Progenitor cell of endocrine pancreas (in vitro differentiated cells): Measurements from ENCODE around the gene PCYOX1L. TPM values are rescaled to one million over a fixed set of nuclear protein-coding genes. Genes with fewer than 3 reads are reported as not detected.

Source experiments
- DNase-seq: peaks from one replicate; pipeline ENCODE4 v3.0.0; 2021; ENCODE audit warnings: low spot score; ENCODE audit not compliant: unreplicated experiment
- H3K27ac Mint-ChIP-seq: 2 replicates; pipeline ENCODE4 v1.8.0; 2021; ENCODE audit warnings: mild to moderate bottlenecking, moderate library complexity, mixed read lengths
- H3K27me3 Mint-ChIP-seq: 2 replicates; pipeline ENCODE4 v1.8.0; 2021; ENCODE audit warnings: mixed read lengths
- H3K36me3 Mint-ChIP-seq: 2 replicates; pipeline ENCODE4 v1.8.0; 2022; ENCODE audit warnings: mixed read lengths; ENCODE audit not compliant: insufficient read depth
- H3K4me1 Mint-ChIP-seq: 2 replicates; pipeline ENCODE4 v1.8.0; 2021; ENCODE audit warnings: low read depth, mixed read lengths
- H3K4me3 Mint-ChIP-seq: 2 replicates; pipeline ENCODE4 v1.8.0; 2021; ENCODE audit warnings: low read depth, mild to moderate bottlenecking, moderate library complexity, mixed read lengths
- H3K9me3 Mint-ChIP-seq: 2 replicates; pipeline ENCODE4 v1.8.0; 2021; ENCODE audit warnings: low read depth, mixed read lengths
- total RNA-seq: library from RNA; stranded (reverse); gene quantifications from 2 replicates; pipeline ENCODE4 v1.2.1, GENCODE V29; 2021
- TF ChIP-seq, protein P1 (sequence below): fragments of 200-600 bp; sonication (generic); IDR thresholded peaks from one replicate; pipeline ENCODE4 v1.5.0; 2021; ENCODE audit warnings: antibody characterized with exemption, mild to moderate bottlenecking; ENCODE audit not compliant: unreplicated experiment

The PCYOX1L gene
- total RNA-seq, 1 donor from 2014 or later = 20.6 TPM

DNA sequence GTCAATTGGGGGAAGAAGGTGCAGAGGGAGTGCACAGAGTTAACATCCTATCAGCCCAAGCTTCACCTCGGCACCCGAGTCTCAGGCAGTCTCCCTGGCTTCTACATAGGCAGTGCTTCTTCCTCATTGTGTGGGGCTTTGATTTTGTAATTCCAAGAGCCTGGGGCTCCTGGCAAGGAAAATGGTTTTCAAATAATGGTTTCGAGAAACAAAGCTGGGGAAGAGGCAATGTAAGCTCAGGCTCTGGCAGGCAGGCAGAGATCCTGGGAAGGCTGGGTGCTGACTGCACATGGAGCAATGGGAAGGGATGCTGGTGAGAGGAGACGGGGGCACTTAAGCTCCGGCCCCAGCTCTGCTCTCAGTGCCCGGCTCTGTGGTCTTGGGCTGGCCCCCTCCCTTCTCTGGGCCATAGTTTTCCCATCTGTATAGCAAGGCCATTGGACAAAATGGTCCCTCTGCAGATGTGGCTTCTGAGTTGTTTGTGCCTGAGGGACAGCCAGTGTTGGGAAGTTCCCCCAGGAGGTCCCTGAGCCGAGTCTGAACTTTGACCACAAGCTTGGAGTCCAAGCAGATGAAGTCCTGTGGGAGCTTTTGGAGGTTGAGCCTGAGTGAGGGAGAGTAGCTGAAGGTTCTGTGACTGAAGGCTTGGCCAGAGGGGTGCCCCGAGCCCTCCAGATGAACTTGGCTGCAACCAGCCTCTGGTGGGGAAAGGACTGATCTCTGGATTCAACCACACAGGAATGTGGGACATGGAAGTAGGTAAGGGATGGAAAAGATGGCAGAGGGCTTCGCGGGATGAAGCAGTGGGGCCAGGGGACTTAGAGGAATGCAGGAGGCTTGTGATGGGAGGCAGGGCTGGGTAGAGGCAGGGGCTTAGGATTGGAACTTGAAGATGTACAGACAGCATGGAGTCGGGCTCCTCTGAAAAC lies 49.7 kb downstream of the PCYOX1L start:
- H3K9me3 Mint-ChIP-seq = no peaks in the 10 kb centered on the region
- no peak overlapping the region for H3K4me3 Mint-ChIP-seq
- no peaks in the 10 kb centered on the region for H3K4me1 Mint-ChIP-seq
- TF ChIP-seq, protein P1, sequence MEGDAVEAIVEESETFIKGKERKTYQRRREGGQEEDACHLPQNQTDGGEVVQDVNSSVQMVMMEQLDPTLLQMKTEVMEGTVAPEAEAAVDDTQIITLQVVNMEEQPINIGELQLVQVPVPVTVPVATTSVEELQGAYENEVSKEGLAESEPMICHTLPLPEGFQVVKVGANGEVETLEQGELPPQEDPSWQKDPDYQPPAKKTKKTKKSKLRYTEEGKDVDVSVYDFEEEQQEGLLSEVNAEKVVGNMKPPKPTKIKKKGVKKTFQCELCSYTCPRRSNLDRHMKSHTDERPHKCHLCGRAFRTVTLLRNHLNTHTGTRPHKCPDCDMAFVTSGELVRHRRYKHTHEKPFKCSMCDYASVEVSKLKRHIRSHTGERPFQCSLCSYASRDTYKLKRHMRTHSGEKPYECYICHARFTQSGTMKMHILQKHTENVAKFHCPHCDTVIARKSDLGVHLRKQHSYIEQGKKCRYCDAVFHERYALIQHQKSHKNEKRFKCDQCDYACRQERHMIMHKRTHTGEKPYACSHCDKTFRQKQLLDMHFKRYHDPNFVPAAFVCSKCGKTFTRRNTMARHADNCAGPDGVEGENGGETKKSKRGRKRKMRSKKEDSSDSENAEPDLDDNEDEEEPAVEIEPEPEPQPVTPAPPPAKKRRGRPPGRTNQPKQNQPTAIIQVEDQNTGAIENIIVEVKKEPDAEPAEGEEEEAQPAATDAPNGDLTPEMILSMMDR = no peak
- H3K27ac Mint-ChIP-seq = no peak overlapping the region
- H3K36me3 Mint-ChIP-seq = no peaks in the 10 kb centered on the region
- DNase-seq = no peak
- peaks cover 11% of the 10 kb centered on the region for H3K27me3 Mint-ChIP-seq

DNA sequence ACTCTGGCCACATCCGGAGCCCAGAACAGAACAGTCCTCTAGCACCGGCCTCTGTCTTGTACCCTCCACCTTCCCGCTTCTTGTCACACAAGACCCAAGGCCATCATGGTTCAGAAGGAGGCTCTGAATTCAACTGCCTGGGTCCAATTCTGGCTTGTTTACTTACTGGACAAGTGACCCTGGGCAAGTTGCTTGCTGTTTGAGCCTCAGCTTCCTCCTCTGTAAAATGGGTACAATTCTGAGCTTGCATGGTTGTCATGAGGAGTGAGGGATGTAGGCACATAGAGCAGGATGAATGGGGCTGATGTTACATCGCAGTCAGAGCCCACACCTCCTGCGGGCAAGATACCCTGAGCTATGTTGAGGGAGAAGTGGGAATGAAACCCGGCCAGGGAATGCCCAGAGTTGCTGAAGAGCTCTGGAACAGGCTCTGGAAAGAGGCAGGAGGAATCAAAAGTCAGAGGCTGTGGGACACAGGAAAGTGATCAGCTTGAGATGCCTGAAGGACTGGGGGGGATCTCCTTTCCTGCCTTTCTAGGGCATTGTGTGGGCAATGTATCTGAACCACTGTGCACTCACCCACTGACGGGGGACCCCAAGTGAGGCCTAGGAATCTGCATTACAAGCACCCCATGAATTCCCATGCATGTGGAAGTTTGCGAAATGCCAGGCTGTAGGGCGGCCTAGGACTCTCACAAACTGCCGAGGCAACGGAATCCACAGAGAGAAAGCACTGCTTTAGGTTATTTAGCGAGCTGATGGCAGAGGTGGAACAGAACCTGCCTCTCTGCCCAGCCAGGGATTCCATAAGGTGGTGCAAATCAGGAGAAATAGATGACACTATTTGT lies 50.6 kb downstream of the PCYOX1L start:
- TF ChIP-seq, protein P1 = no peak
- Mint-ChIP-seq H3K4me3 (no peak overlapping the region), H3K9me3 (no peaks in the 10 kb centered on the region), H3K27ac (no peak overlapping the region), H3K27me3 (peaks cover 11% of the 10 kb centered on the region), H3K4me1 (no peaks in the 10 kb centered on the region), H3K36me3 (no peaks in the 10 kb centered on the region)
- no peak for DNase-seq

DNA sequence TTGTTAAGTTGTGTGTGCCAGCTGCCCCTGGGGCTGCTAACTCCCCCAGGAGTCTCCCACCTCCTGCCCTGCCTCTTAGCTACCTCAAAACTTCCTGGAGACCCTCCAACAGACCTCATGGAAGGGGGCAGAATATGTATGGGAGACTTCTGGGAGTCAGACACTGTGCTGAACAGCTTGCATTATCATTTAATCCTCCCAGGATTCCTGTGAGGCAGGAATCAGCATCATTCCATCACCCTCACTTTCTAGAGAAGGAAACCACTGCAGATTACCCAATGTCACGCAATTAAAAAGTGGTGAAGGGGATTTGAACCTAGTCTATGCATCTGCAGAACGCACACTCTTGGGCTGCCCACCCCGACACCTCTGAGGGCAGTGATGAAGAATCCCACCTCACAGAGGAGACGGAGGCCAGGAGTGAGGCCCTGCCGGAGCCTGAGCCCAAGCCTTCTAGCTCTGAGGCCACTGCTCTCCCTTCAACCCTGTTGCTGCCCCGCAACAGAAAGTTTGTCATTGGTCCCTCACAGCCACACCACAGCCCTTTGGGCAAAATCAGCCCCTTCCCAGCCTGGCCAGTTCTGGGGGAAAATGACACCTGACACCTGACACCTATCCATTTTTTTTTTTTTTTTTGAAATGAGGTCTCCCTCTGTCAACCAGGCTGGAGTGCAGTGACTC lies 51.6 kb downstream of the PCYOX1L start:
- peaks cover 11% of the 10 kb centered on the region for H3K27me3 Mint-ChIP-seq
- no peaks in the 10 kb centered on the region for H3K36me3 Mint-ChIP-seq
- no peak overlapping the region for H3K27ac Mint-ChIP-seq
- DNase-seq = no peak
- no peak overlapping the region for H3K4me3 Mint-ChIP-seq
- no peaks in the 10 kb centered on the region for H3K4me1 Mint-ChIP-seq
- H3K9me3 Mint-ChIP-seq = no peaks in the 10 kb centered on the region
- TF ChIP-seq, protein P1 = no peak

DNA sequence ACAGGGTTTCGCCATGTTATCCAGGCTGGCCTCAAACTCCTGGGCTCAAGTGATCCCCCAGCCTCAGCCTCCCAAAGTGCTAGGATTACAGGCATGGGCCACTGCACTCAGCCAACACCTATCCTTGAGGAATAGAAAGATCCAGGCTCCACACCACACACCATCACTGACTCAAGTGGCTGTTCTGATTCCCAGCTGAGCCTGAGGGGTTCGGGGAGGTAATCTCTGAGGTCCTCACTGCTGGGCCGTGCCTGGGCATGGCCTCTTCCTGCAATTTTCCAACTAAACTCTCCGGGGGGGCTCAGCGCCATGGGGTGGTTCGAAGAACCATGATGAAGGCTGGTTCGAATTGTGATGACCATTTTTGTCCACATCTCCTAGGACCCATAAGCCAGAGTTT lies 52.2 kb downstream of the PCYOX1L start:
- H3K9me3 Mint-ChIP-seq = no peaks in the 10 kb centered on the region

More for the DNA sequence above, 52.2 kb downstream of the PCYOX1L start:
- TF ChIP-seq, protein P1 = no peak
- H3K4me1 Mint-ChIP-seq = no peaks in the 10 kb centered on the region
- no peak overlapping the region for H3K4me3 Mint-ChIP-seq
- H3K27ac Mint-ChIP-seq = no peak overlapping the region
- no peak for DNase-seq
- no peaks in the 10 kb centered on the region for H3K36me3 Mint-ChIP-seq
- H3K27me3 Mint-ChIP-seq = peaks cover 11% of the 10 kb centered on the region
